Loucy (cell line): ENCODE measurements around the gene WDR54.

Experiments used
- H2AFZ ChIP-seq: fragments of 200-600 bp; sonication (generic); 2 replicates; pipeline ENCODE4 v1.6.0; 2016; ENCODE audit warnings: antibody characterized with exemption, mild to moderate bottlenecking, low read length, moderate library complexity
- H3F3A ChIP-seq: fragments of 200-600 bp; 2 replicates; pipeline ENCODE4 v1.6.0; 2016; ENCODE audit warnings: antibody characterized with exemption, low read depth, mild to moderate bottlenecking
- H3K27me3 ChIP-seq: fragments of 200-600 bp; sonication (generic); 2 replicates; pipeline ENCODE4 v1.6.1; 2014; ENCODE audit warnings: low read length, mild to moderate bottlenecking; ENCODE audit not compliant: insufficient read depth, poor library complexity, severe bottlenecking
- H3K36me3 ChIP-seq: fragments of 200-600 bp; sonication (generic); 2 replicates; pipeline ENCODE4 v1.6.1; 2016; ENCODE audit warnings: low read length; ENCODE audit not compliant: insufficient read depth
- H3K4me1 ChIP-seq: fragments of 200-600 bp; sonication (generic); 2 replicates; pipeline ENCODE4 v1.5.1; 2014; ENCODE audit warnings: low read length, mild to moderate bottlenecking; ENCODE audit not compliant: insufficient read depth, poor library complexity, severe bottlenecking
- H3K4me2 ChIP-seq: fragments of 200-600 bp; sonication (generic); 2 replicates; pipeline ENCODE4 v1.6.0; 2014; ENCODE audit warnings: antibody characterized with exemption, low read length, low read depth, mild to moderate bottlenecking; ENCODE audit not compliant: poor library complexity, severe bottlenecking
- H3K4me3 ChIP-seq: fragments of 200-600 bp; sonication (generic); 2 replicates; pipeline ENCODE4 v1.5.1; 2014; ENCODE audit warnings: low read length, mild to moderate bottlenecking, mixed read lengths; ENCODE audit not compliant: poor library complexity, severe bottlenecking
- H3K79me2 ChIP-seq: fragments of 200-600 bp; sonication (generic); 2 replicates; pipeline ENCODE4 v1.6.1; 2014; ENCODE audit warnings: low read length; ENCODE audit not compliant: insufficient read depth
- H3K9ac ChIP-seq: fragments of 200-600 bp; sonication (generic); 2 replicates; pipeline ENCODE4 v1.6.0; 2014; ENCODE audit warnings: mild to moderate bottlenecking, low read depth, low read length, moderate library complexity; ENCODE audit not compliant: poor library complexity, severe bottlenecking
- H3K9me2 ChIP-seq: fragments of 200-600 bp; sonication (generic); replicated peaks from 2 replicates; pipeline ENCODE4 v1.6.1; 2016; ENCODE audit warnings: low read depth, low read length, mixed read lengths
- H3K9me3 ChIP-seq: fragments of 200-600 bp; sonication (generic); 2 replicates; pipeline ENCODE4 v1.6.1; 2014; ENCODE audit warnings: mild to moderate bottlenecking, antibody characterized with exemption, low read length, low read depth; ENCODE audit not compliant: insufficient read depth
- H4K20me1 ChIP-seq: fragments of 200-600 bp; sonication (generic); 2 replicates; pipeline ENCODE4 v1.6.0; 2014; ENCODE audit warnings: antibody characterized with exemption, low read length, mild to moderate bottlenecking; ENCODE audit not compliant: insufficient read depth, poor library complexity, severe bottlenecking
- CTCF ChIP-seq: fragments of 200-600 bp; sonication (generic); conservative IDR thresholded peaks from 2 replicates; pipeline ENCODE4 v1.5.1; 2014; ENCODE audit warnings: mild to moderate bottlenecking, antibody characterized with exemption, low read length
- EZH2phosphoT487 ChIP-seq: fragments of 200-600 bp; IDR thresholded peaks from 2 replicates; pipeline ENCODE4 v1.6.1; 2018; ENCODE audit warnings: antibody characterized with exemption, mild to moderate bottlenecking, moderate library complexity, borderline replicate concordance

WDR54 gene

GRCh38 chr2:74423231-74424095 is 1.9 kb downstream of the WDR54 start:
- no peak overlapping the region for H3K9ac ChIP-seq

GRCh38 chr2:74424139-74424992 is 2.8 kb downstream of the WDR54 start:
- H3F3A ChIP-seq: no peaks in the 10 kb centered on the region
- H3K9me3 ChIP-seq: no peaks in the 10 kb centered on the region
- H3K9me2 ChIP-seq: no peaks in the 10 kb centered on the region
- H3K36me3 ChIP-seq: peaks cover 5% of the 10 kb centered on the region; the same call in 1 of the 2 replicates
- H3K9ac ChIP-seq: no peak overlapping the region
- no peak for TF ChIP-seq CTCF
- no peak for TF ChIP-seq EZH2phosphoT487
- peaks cover 22% of the 10 kb centered on the region for H3K4me1 ChIP-seq
- H3K79me2 ChIP-seq: peaks cover 14% of the 10 kb centered on the region; the same call in 1 of the 2 replicates
- H3K4me2 ChIP-seq: no peak overlapping the region
- H3K4me3 ChIP-seq: no peak overlapping the region
- no peaks in the 10 kb centered on the region for H4K20me1 ChIP-seq
- H3K27me3 ChIP-seq: no peaks in the 10 kb centered on the region
- H2AFZ ChIP-seq: no peak overlapping the region

More at GRCh38 chr2:74423231-74424095, 1.9 kb downstream of the WDR54 start:
- TF ChIP-seq CTCF (no peak), EZH2phosphoT487 (no peak)
- Histone ChIP-seq H3F3A (no peaks in the 10 kb centered on the region), H3K79me2 (peaks cover 14% of the 10 kb centered on the region; the same call in 1 of the 2 replicates), H3K27me3 (no peaks in the 10 kb centered on the region), H3K9me2 (no peaks in the 10 kb centered on the region), H3K4me2 (peak overlapping the region; percentile 94), H2AFZ (no peak overlapping the region), H3K4me1 (peaks cover 22% of the 10 kb centered on the region), H3K4me3 (no peak overlapping the region), H3K36me3 (peaks cover 5% of the 10 kb centered on the region; the same call in 1 of the 2 replicates), H4K20me1 (no peaks in the 10 kb centered on the region), H3K9me3 (no peaks in the 10 kb centered on the region)

GRCh38 chr2:74424995-74425406 is 3.5 kb downstream of the WDR54 start:
- H3K9me2 ChIP-seq: no peaks in the 10 kb centered on the region
- no peaks in the 10 kb centered on the region for H3K27me3 ChIP-seq
- no peaks in the 10 kb centered on the region for H4K20me1 ChIP-seq
- TF ChIP-seq CTCF: no peak
- no peak for TF ChIP-seq EZH2phosphoT487
- H3K9me3 ChIP-seq: no peaks in the 10 kb centered on the region
- no peak overlapping the region for H2AFZ ChIP-seq
- H3K4me2 ChIP-seq: no peak overlapping the region
- no peaks in the 10 kb centered on the region for H3F3A ChIP-seq
- peaks cover 5% of the 10 kb centered on the region; the same call in 1 of the 2 replicates for H3K36me3 ChIP-seq
- no peak overlapping the region for H3K4me3 ChIP-seq
- peaks cover 14% of the 10 kb centered on the region; the same call in 1 of the 2 replicates for H3K79me2 ChIP-seq
- H3K4me1 ChIP-seq: peaks cover 20% of the 10 kb centered on the region
- H3K9ac ChIP-seq: no peak overlapping the region
